HepG2 (cell line): ENCODE data around the gene MPG. TPM values are rescaled to one million over a fixed set of nuclear protein-coding genes. Genes with fewer than 3 reads are reported as not detected.

Experiments
- FOXA3 ChIP-seq: IDR thresholded peaks from 2 replicates; pipeline ENCODE4 v1.6.1; 2016; ENCODE audit warnings: missing genetic modification reagents, missing compliant biosample characterization
- HMGA1 ChIP-seq: sonication (generic); formaldehyde crosslinking; conservative IDR thresholded peaks from 2 replicates; pipeline ENCODE4 v1.4.0; 2020; ENCODE audit warnings: missing genetic modification reagents
- KIAA2018 ChIP-seq: sonication (generic); formaldehyde crosslinking; IDR thresholded peaks from 2 replicates; pipeline ENCODE4 v1.5.0; 2020; ENCODE audit warnings: mild to moderate bottlenecking, missing genetic modification reagents, borderline replicate concordance
- LBX2 ChIP-seq: sonication (generic); formaldehyde crosslinking; IDR thresholded peaks from 2 replicates; pipeline ENCODE4 v1.5.0; 2020; ENCODE audit warnings: missing genetic modification reagents, mild to moderate bottlenecking, borderline replicate concordance
- NFE2L2 ChIP-seq: fragments of 150-350 bp; IDR thresholded peaks from 2 replicates; pipeline ENCODE4 v1.6.1; 2014; ENCODE audit warnings: low read length
- ZNF232 ChIP-seq: sonication (generic); formaldehyde crosslinking; IDR thresholded peaks from 2 replicates; pipeline ENCODE4 v1.4.0; 2020; ENCODE audit warnings: missing genetic modification reagents, borderline replicate concordance
- ZNF367 ChIP-seq: sonication (generic); formaldehyde crosslinking; IDR thresholded peaks from 2 replicates; pipeline ENCODE4 v1.4.0; 2020; ENCODE audit warnings: missing genetic modification reagents, borderline replicate concordance
- ZNF382 ChIP-seq: sonication (generic); formaldehyde crosslinking; IDR thresholded peaks from 2 replicates; pipeline ENCODE4 v1.5.0; 2020; ENCODE audit warnings: missing genetic modification reagents, mild to moderate bottlenecking, borderline replicate concordance
- ZNF709 ChIP-seq: sonication (generic); formaldehyde crosslinking; IDR thresholded peaks from 2 replicates; pipeline ENCODE4 v1.5.0; 2020; ENCODE audit warnings: mild to moderate bottlenecking, missing genetic modification reagents
- ZNF770 ChIP-seq: sonication (generic); formaldehyde crosslinking; IDR thresholded peaks from 2 replicates; pipeline ENCODE4 v1.5.0; 2020; ENCODE audit warnings: mild to moderate bottlenecking, missing genetic modification reagents
- polyA plus RNA-seq, 8 experiments: library from polyadenylated mRNA; depleted of rRNA in 3 of 8; stranded (reverse) in 7 of 8; unstranded in 1 of 8; fragments of >200 nt; fragmentation: Illumina TruSeq in 4 of 8; extraction: Trizol in 4 of 8; gene quantifications; 2 replicates each; pipeline versions ENCODE4 v1.2.1 to v1.2.3, GENCODE V29; 2011 to 2016; ENCODE audit warnings: low read depth in 4 of 8, missing spikeins in 1 of 8, mixed read lengths in 1 of 8; ENCODE audit not compliant: insufficient read depth in 1 of 8
- total RNA-seq, 5 experiments: library from RNA; depleted of rRNA; stranded (reverse); fragments of >200 nt; fragmentation: Illumina TruSeq; extraction: Trizol; gene quantifications; 2 replicates each; pipeline ENCODE4 v1.2.3, GENCODE V29; 2016; ENCODE audit warnings: low read depth in 1 of 5
- TF ChIP-seq, protein P1 (sequence below): IDR thresholded peaks from 2 replicates; pipeline ENCODE4 v1.6.1; 2016; ENCODE audit warnings: low read depth, missing genetic modification reagents, missing compliant biosample characterization

MPG gene
- total and polyA plus RNA-seq, 2 of the 13 experiments (the other 11 are each of a cell fraction or from before 2014, with no cell fraction given), result 59.1 to 62.5 TPM

DNA sequence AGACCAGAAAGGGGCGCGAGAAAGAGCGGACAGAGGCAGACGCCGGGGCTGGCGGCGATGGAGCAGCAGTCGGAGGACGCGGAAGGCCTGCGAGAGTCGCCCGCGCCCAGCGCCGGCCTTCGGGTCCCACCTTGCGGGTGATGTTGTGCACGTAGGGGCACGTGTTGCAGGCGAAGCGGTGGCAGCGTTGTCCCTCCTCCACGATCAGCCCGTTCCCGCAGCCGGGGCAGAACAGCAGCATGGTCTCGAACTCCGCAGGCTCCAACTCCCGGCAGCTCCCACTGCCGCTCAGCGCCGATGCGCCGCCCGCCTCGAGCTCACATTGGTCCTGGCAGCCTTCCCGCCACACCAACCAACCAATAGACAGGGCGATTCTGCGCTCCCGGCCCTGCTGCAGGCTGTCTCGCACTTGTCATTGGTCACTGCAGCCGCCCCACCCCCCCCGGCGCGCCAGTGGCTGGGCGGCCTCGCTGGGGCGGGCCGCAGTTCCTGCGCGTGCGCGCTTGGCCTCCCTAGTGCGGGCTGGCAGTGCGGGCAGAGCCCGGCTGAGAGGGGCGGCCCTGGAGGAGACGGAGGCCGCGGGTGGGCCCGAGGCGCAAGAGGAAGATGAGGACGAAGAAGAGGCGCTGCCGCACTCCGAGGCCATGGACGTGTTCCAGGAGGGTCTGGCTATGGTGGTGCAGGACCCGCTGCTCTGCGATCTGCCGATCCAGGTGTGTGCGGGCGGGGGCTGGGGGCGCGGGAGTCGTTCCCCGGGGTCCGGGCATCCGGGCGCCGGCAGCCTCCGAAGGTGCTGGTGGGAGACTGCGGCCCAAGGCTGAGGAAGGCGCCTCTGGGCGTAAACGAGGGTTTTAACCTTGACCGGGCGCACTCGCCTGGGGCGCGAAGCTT, 24.4 kb upstream of the MPG start, which contains the start of the genes POLR3K and SNRNP25 (continued):
- TF ChIP-seq, protein P1, sequence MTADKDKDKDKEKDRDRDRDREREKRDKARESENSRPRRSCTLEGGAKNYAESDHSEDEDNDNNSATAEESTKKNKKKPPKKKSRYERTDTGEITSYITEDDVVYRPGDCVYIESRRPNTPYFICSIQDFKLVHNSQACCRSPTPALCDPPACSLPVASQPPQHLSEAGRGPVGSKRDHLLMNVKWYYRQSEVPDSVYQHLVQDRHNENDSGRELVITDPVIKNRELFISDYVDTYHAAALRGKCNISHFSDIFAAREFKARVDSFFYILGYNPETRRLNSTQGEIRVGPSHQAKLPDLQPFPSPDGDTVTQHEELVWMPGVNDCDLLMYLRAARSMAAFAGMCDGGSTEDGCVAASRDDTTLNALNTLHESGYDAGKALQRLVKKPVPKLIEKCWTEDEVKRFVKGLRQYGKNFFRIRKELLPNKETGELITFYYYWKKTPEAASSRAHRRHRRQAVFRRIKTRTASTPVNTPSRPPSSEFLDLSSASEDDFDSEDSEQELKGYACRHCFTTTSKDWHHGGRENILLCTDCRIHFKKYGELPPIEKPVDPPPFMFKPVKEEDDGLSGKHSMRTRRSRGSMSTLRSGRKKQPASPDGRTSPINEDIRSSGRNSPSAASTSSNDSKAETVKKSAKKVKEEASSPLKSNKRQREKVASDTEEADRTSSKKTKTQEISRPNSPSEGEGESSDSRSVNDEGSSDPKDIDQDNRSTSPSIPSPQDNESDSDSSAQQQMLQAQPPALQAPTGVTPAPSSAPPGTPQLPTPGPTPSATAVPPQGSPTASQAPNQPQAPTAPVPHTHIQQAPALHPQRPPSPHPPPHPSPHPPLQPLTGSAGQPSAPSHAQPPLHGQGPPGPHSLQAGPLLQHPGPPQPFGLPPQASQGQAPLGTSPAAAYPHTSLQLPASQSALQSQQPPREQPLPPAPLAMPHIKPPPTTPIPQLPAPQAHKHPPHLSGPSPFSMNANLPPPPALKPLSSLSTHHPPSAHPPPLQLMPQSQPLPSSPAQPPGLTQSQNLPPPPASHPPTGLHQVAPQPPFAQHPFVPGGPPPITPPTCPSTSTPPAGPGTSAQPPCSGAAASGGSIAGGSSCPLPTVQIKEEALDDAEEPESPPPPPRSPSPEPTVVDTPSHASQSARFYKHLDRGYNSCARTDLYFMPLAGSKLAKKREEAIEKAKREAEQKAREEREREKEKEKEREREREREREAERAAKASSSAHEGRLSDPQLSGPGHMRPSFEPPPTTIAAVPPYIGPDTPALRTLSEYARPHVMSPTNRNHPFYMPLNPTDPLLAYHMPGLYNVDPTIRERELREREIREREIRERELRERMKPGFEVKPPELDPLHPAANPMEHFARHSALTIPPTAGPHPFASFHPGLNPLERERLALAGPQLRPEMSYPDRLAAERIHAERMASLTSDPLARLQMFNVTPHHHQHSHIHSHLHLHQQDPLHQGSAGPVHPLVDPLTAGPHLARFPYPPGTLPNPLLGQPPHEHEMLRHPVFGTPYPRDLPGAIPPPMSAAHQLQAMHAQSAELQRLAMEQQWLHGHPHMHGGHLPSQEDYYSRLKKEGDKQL (CRISPR knock-in tag), result no peak
- TF ChIP-seq FOXA3 (CRISPR knock-in tag), result no peak
- TF ChIP-seq ZNF382 (CRISPR knock-in tag), result no peak
- TF ChIP-seq ZNF709 (CRISPR knock-in tag), result peak; percentile 80
- TF ChIP-seq LBX2 (CRISPR knock-in tag), result 0 out of 2 replicates have a peak, but pooled peaks have one; percentile 48
- no peak for TF ChIP-seq HMGA1 (CRISPR knock-in tag)
- no peak for TF ChIP-seq NFE2L2
- TF ChIP-seq ZNF232 (CRISPR knock-in tag), result 0 out of 2 replicates have a peak, but pooled peaks have one; percentile 21
- TF ChIP-seq KIAA2018 (CRISPR knock-in tag), result no peak
- TF ChIP-seq ZNF770 (CRISPR knock-in tag), result no peak
- TF ChIP-seq ZNF367 (CRISPR knock-in tag), result peak; percentile 75; the same call in 1 of the 2 replicates
